ENCODE data around the gene LMAN1L.

GRCh38 chr15:74828835-74829234 is 16.2 kb downstream of the LMAN1L start:
- TF ChIP-seq, protein P1, sequence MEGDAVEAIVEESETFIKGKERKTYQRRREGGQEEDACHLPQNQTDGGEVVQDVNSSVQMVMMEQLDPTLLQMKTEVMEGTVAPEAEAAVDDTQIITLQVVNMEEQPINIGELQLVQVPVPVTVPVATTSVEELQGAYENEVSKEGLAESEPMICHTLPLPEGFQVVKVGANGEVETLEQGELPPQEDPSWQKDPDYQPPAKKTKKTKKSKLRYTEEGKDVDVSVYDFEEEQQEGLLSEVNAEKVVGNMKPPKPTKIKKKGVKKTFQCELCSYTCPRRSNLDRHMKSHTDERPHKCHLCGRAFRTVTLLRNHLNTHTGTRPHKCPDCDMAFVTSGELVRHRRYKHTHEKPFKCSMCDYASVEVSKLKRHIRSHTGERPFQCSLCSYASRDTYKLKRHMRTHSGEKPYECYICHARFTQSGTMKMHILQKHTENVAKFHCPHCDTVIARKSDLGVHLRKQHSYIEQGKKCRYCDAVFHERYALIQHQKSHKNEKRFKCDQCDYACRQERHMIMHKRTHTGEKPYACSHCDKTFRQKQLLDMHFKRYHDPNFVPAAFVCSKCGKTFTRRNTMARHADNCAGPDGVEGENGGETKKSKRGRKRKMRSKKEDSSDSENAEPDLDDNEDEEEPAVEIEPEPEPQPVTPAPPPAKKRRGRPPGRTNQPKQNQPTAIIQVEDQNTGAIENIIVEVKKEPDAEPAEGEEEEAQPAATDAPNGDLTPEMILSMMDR (IDR thresholded peaks at IDR 0.05), result no peak
- TF ChIP-seq POLR2A (IDR thresholded peaks at IDR 0.05), result no peak

Data from thyroid gland (tissue), 4 donors.